GM18873 (cell line): Measurements from ENCODE around the gene PAM.
"Not testable (repeated sequence)": the region's sequence is repeated elsewhere in the genome, so short reads cannot be mapped to it uniquely, and the experiment has no call there.

ENCODE experiments used
- ATAC-seq: cut with Tn5 transposase; IDR thresholded peaks from one replicate; pipeline ENCODE4 v1.9.1; 2021; ENCODE audit warnings: mild to moderate bottlenecking, moderate library complexity, moderate number of reproducible peaks; ENCODE audit not compliant: unreplicated experiment, low FRiP score

PAM gene

GRCh38 chr5:102750151-102750834, 4.8 kb upstream of the PAM start:
- ATAC-seq = no peak

DNA sequence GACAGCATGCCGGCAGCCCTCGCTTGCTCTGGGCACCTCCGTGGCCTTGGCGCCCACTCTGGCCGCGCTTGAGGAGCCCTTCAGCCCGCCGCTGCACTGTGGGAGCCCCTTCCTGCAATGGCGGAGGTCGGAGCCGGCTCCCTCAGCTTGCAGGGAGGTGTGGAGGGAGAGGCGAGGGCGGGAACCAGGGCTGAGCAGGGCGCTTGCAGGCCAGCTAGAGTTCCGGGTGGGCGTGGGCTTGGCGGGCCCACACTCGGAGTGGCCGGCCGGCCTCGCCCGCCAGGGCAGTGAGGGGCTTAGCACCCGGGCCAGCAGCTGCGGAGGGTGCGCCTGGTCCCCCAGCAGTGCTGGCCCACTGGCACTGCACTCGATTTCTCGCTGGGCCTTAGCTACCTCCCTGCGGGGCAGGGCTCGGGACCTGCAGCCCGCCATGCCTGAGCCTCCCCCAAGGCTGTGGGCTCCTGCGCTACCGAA, 3.2 kb upstream of the PAM start:
- not testable (repeated sequence) for ATAC-seq

- no peak for ATAC-seq
Measured at GRCh38 chr5:102753889-102754766, 977 bp upstream of the PAM start.

GRCh38 chr5:102755686-102756371, 724 bp downstream of the PAM start:
- ATAC-seq = peak; percentile 87

GRCh38 chr5:102758576-102758975, 3.5 kb downstream of the PAM start:
- no peak for ATAC-seq

DNA sequence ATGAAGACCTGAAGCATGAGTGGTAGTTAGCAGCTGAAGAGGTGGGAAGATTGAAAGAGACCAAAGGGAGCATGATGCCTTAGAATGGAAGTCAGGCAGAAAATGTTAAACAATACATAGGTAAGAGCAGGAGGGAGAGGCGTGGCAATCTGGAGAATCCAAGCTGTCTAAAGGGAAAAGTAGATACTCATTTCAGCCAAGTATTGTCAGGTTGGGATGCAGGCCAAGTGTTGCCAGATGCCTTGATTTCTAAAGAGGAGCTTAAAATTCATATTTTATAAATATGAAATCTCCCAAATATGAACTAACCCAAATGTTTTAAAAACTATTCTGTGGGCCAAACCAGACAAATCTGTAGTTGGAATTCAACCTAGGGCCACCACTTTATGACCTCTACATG, 4.2 kb downstream of the PAM start:
- no peak for ATAC-seq

DNA sequence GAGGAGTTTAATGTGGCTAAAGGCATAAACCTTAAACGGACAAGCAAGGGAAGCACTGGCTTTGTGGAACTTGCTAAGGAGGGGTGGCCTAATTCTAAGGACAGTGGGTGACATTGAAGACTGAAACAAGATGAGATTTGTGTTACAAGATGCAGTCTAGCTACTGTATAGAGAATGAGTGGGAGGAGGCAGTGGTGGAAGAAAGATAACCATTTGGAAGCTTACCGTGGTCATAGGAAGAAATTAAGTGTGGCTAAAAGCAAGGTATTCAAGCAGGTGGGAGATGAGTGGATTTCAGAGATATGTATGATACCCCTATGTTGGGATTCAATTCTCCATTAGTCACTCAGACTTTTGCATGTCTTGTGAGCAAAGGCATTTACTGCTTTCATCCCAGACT, 4.6 kb downstream of the PAM start:
- ATAC-seq = no peak

- ATAC-seq = no peak
Measured at GRCh38 chr5:102760815-102761214, 5.7 kb downstream of the PAM start.

- ATAC-seq = peak; percentile 88
Measured at GRCh38 chr5:102762095-102762534, 7.0 kb downstream of the PAM start.

GRCh38 chr5:102762562-102763227, 7.6 kb downstream of the PAM start:
- no peak for ATAC-seq

GRCh38 chr5:102763734-102764133, 8.6 kb downstream of the PAM start:
- ATAC-seq = no peak

- ATAC-seq = no peak
Measured at GRCh38 chr5:102764381-102765004, 9.4 kb downstream of the PAM start.

- ATAC-seq = no peak
Measured at GRCh38 chr5:102765350-102765749, 10.2 kb downstream of the PAM start.

- ATAC-seq = no peak
Measured at GRCh38 chr5:102766295-102767090, 11.4 kb downstream of the PAM start.

DNA sequence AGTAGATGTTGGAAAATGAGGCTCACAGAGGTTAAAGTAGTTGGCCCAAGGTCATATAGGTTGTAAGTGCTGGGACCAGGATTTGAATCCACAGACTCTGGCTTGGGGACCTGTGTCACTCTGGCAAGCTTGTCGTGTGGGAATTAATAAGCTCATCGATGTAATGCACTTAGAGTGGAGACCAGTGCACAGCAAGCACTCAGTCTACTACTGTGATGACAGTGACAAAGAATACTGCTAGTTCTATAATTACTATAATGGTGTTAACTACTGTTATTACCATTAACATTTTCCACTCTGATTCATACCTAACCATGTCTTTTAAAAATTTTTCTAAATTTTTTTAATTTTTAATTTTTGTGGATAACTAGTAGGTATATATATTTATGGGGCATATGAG, 12.8 kb downstream of the PAM start:
- no peak for ATAC-seq

DNA sequence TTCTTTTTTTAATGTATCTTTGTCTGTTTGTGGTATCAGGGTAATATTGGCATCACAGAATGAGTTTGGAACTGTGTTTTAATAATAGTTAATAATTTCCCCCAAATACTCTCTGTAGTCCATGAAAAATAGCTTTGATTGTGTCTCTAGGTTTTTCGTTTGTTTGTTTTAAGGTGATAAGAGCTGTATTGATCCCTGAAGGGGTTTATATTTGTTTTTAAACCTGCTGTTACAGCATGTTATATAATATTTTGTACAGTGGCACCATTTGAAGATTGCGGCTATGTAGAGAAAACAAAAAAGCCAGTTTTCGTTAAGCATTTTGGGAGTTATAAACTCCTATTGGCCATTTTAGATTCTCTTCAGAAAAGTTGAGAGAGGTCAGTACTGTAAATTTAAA, 15.7 kb downstream of the PAM start:
- no peak for ATAC-seq

- ATAC-seq = no peak
Measured at GRCh38 chr5:102771435-102771834, 16.3 kb downstream of the PAM start.

- no peak for ATAC-seq
Measured at GRCh38 chr5:102772273-102772672, 17.2 kb downstream of the PAM start.

- ATAC-seq = no peak
Measured at GRCh38 chr5:102773133-102773532, 18.0 kb downstream of the PAM start.
